ENCODE results near the gene TIMM23.
"Not testable (repeated sequence)": the region's sequence is repeated elsewhere in the genome, so short reads cannot be mapped to it uniquely, and the experiment has no call there.

TIMM23 gene

DNA sequence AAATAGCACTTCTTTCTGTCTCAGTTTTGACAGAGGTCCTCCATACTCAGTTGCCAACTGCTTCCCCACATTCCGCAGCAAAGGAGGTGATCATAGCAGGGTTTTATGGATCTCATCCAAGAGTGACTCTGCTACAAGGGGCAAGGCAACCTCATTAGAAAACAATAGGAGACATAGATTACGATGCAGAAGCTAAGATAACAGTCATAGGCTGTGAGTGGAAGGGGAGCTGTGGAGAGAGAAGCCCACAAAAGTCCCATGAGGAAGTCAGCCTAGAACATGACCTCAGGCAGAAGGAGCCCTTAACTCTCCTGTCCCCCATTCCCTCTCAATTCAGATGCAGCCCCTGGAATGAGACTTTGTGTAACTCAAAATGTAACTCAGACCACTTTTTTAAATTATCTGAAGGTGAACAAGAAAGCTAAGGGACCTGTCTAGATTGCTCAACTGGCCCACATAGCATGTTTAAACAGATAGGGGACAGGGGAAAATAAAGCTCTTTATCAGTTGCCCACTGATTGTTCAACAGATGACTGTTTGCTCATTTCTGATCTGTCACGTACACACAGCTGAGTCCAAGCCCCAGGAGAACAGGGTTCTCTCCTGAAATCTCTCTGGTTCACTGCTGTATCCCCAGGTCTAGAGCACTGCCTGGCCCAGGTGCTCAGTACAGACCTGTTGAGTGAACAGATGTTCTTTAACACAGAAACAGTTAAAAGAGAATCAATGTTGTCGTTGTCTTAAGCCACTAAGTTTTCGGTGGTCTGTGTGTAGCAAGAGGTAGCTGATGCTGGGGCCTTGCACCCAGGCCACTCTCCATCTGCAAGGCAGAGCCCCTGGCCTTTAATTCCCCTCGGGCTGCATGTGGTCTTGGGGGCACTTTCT is 59.6 kb downstream of the TIMM23 start:
- no peak overlapping the region for H3K27ac ChIP-seq (ENCODE audit: low read depth in 2 of 2, low read length in 2 of 2)
- no peaks in the 10 kb centered on the region for H3K9me3 ChIP-seq (ENCODE audit: control insufficient read depth in 2 of 2, low read length in 2 of 2)
- no peak overlapping the region for H3K4me3 ChIP-seq (ENCODE audit: low read length in 2 of 2)
- no peaks in the 10 kb centered on the region for H3K36me3 ChIP-seq (ENCODE audit: control insufficient read depth in 2 of 2, insufficient read depth in 2 of 2, low read length in 2 of 2)
- H3K27me3 ChIP-seq (ENCODE audit: control insufficient read depth in 2 of 2, insufficient read depth in 2 of 2, low read length in 2 of 2), result no peaks in the 10 kb centered on the region
- H3K4me1 ChIP-seq (ENCODE audit: control insufficient read depth in 2 of 2, insufficient read depth in 2 of 2, low read length in 2 of 2), result peaks cover 15 to 20% of the 10 kb centered on the region in 2 donors
- no peak overlapping the region for H3K9ac ChIP-seq (ENCODE audit: low read depth in 1 of 2, low read length in 2 of 2)

- Histone ChIP-seq H3K4me3 (ENCODE audit: low read length in 2 of 2) (no peak overlapping the region), H3K27me3 (ENCODE audit: control insufficient read depth in 2 of 2, insufficient read depth in 2 of 2, low read length in 2 of 2) (no peaks in the 10 kb centered on the region), H3K9me3 (ENCODE audit: control insufficient read depth in 2 of 2, low read length in 2 of 2) (no peaks in the 10 kb centered on the region), H3K4me1 (ENCODE audit: control insufficient read depth in 2 of 2, insufficient read depth in 2 of 2, low read length in 2 of 2) (peaks cover 7 to 13% of the 10 kb centered on the region in 2 donors), H3K9ac (ENCODE audit: low read depth in 1 of 2, low read length in 2 of 2) (no peak overlapping the region), H3K27ac (ENCODE audit: low read depth in 2 of 2, low read length in 2 of 2) (no peak overlapping the region), H3K36me3 (ENCODE audit: control insufficient read depth in 2 of 2, insufficient read depth in 2 of 2, low read length in 2 of 2) (no peaks in the 10 kb centered on the region)
These were observed 61.3 kb downstream of the TIMM23 start for GRCh38 chr10:46033602-46034011.

DNA sequence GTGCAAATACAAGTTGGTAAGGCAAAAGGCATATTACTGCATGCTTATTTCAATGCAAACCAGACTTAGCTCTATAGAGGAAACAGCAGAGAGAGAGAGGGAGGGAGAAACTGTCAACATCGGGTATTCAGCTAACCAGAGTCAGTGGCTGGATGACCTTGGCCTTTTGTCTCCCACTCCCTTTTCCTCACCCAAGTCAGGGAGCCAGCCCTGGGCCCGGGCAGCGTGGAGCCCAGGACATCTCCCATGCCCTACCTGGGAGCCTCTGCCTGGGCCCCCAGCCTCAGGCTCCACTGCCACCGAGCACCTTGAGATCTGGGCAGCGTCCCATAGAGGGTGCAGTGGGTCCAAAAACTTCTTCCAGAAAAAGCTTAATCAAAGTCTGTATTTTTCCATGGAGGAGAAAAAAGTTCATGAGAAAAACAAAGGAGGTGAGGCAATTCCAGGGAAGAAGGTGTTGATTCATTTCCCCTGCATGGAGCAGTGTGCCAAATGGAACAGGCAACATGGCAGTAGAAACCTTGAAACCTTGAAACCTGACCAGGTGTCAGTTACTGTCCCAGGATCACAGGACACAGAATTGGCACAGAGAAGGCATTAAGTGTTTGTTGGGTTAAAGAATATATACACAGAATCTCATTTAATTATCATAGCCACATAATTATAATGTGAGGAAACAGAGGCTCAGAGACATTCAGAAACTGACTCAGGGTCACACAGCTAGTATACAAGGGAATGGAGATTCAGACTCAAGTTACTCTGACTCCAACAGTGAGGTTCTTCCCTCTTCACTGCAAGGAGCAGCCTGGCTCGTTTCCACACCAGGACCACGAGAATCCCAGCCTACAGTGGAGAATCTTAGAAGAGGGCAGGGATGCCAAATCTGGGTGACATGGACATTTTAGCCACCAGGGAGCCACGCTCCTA is 63.9 kb downstream of the TIMM23 start:
- Histone ChIP-seq H3K27me3 (ENCODE audit: control insufficient read depth in 2 of 2, insufficient read depth in 2 of 2, low read length in 2 of 2) (no peaks in the 10 kb centered on the region), H3K9ac (ENCODE audit: low read depth in 1 of 2, low read length in 2 of 2) (no peak overlapping the region), H3K36me3 (ENCODE audit: control insufficient read depth in 2 of 2, insufficient read depth in 2 of 2, low read length in 2 of 2) (no peaks in the 10 kb centered on the region), H3K4me1 (ENCODE audit: control insufficient read depth in 2 of 2, insufficient read depth in 2 of 2, low read length in 2 of 2) (no peaks in the 10 kb centered on the region), H3K9me3 (ENCODE audit: control insufficient read depth in 2 of 2, low read length in 2 of 2) (no peaks in the 10 kb centered on the region), H3K27ac (ENCODE audit: low read depth in 2 of 2, low read length in 2 of 2) (no peak overlapping the region), H3K4me3 (ENCODE audit: low read length in 2 of 2) (no peak overlapping the region)

GRCh38 chr10:46037107-46037825 is 65.0 kb downstream of the TIMM23 start:
- Histone ChIP-seq H3K4me1 (ENCODE audit: control insufficient read depth in 2 of 2, insufficient read depth in 2 of 2, low read length in 2 of 2) (no peaks in the 10 kb centered on the region), H3K9ac (ENCODE audit: low read depth in 1 of 2, low read length in 2 of 2) (no peak overlapping the region), H3K36me3 (ENCODE audit: control insufficient read depth in 2 of 2, insufficient read depth in 2 of 2, low read length in 2 of 2) (no peaks in the 10 kb centered on the region), H3K9me3 (ENCODE audit: control insufficient read depth in 2 of 2, low read length in 2 of 2) (no peaks in the 10 kb centered on the region), H3K27ac (ENCODE audit: low read depth in 2 of 2, low read length in 2 of 2) (no peak overlapping the region), H3K4me3 (ENCODE audit: low read length in 2 of 2) (no peak overlapping the region), H3K27me3 (ENCODE audit: control insufficient read depth in 2 of 2, insufficient read depth in 2 of 2, low read length in 2 of 2) (no peaks in the 10 kb centered on the region)

- H3K27ac ChIP-seq (ENCODE audit: low read depth in 2 of 2, low read length in 2 of 2), result no peak overlapping the region
- H3K36me3 ChIP-seq (ENCODE audit: control insufficient read depth in 2 of 2, insufficient read depth in 2 of 2, low read length in 2 of 2), result no peaks in the 10 kb centered on the region
- H3K9me3 ChIP-seq (ENCODE audit: control insufficient read depth in 2 of 2, low read length in 2 of 2), result no peaks in the 10 kb centered on the region
- no peaks in the 10 kb centered on the region for H3K27me3 ChIP-seq (ENCODE audit: control insufficient read depth in 2 of 2, insufficient read depth in 2 of 2, low read length in 2 of 2)
- H3K4me3 ChIP-seq (ENCODE audit: low read length in 2 of 2), result no peak overlapping the region
- H3K9ac ChIP-seq (ENCODE audit: low read depth in 1 of 2, low read length in 2 of 2), result no peak overlapping the region
- H3K4me1 ChIP-seq (ENCODE audit: control insufficient read depth in 2 of 2, insufficient read depth in 2 of 2, low read length in 2 of 2), result no peaks in the 10 kb centered on the region
These were observed 67.7 kb downstream of the TIMM23 start for GRCh38 chr10:46040004-46040403.

DNA sequence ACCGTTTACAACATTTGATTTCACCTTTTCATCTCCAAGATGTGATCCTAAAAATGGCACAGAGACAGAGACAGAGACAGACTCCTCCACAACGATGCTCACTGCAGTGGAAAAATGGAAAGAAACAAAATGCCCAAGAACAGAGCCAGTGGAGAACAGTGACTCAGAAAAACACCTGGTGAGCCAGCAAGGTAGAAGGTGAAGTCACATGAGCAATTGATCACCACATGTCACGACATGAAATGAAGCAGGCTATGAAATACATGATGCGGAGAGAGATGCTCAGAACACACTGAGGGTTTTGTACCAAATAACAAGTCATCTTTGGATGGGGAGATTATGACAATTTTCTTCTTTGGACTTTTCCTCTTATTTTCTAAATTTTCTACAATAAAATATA is 70.2 kb downstream of the TIMM23 start:
- H3K36me3 ChIP-seq (ENCODE audit: control insufficient read depth in 2 of 2, insufficient read depth in 2 of 2, low read length in 2 of 2), result no peaks in the 10 kb centered on the region

DNA sequence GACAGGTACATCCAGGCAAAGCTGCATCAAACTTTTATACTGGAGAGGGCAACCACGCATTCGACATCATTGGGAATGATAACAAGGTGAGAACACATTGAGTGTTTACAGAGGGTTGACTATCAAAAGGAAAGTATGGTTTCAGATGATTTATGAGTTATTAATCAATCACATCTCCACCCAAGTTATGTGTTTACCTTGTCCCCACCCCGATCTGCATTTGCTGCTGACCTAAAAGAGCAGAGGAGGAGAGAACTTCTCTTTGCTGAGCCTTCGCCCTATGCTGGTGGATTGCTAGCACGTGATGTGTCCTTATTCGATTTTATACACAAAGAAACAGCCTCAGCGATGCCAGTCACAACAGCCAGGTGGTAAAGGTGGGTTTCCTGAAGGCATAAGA is 74.0 kb downstream of the TIMM23 start, which contains the start of gene MSMB:
MSMB (minus strand) TSS at position 9 of the 400 bp plus-strand sequence. CDS start 32 bp downstream, outside the sequence.
- no peak within 1 kb of the TSS for H3K27ac ChIP-seq (ENCODE audit: low read depth in 2 of 2, low read length in 2 of 2)
- H3K27me3 ChIP-seq (ENCODE audit: control insufficient read depth in 2 of 2, insufficient read depth in 2 of 2, low read length in 2 of 2), result peaks cover 0 to 3% of the 10 kb centered on the region in 2 donors
- no peaks in the 10 kb centered on the region for H3K9me3 ChIP-seq (ENCODE audit: control insufficient read depth in 2 of 2, low read length in 2 of 2)
- no peak within 1 kb of the TSS for H3K4me3 ChIP-seq (ENCODE audit: low read length in 2 of 2)
- no peaks in the 10 kb centered on the region for H3K4me1 ChIP-seq (ENCODE audit: control insufficient read depth in 2 of 2, insufficient read depth in 2 of 2, low read length in 2 of 2)
- H3K36me3 ChIP-seq (ENCODE audit: control insufficient read depth in 2 of 2, insufficient read depth in 2 of 2, low read length in 2 of 2), result no peaks in the 10 kb centered on the region
- no peak within 1 kb of the TSS for H3K9ac ChIP-seq (ENCODE audit: low read depth in 1 of 2, low read length in 2 of 2)

More for the DNA sequence above, 70.2 kb downstream of the TIMM23 start:
- H3K9ac ChIP-seq (ENCODE audit: low read depth in 1 of 2, low read length in 2 of 2), result no peak overlapping the region
- H3K4me3 ChIP-seq (ENCODE audit: low read length in 2 of 2), result no peak overlapping the region
- H3K9me3 ChIP-seq (ENCODE audit: control insufficient read depth in 2 of 2, low read length in 2 of 2), result no peaks in the 10 kb centered on the region
- H3K27ac ChIP-seq (ENCODE audit: low read depth in 2 of 2, low read length in 2 of 2), result no peak overlapping the region
- H3K27me3 ChIP-seq (ENCODE audit: control insufficient read depth in 2 of 2, insufficient read depth in 2 of 2, low read length in 2 of 2), result no peaks in the 10 kb centered on the region
- no peaks in the 10 kb centered on the region for H3K4me1 ChIP-seq (ENCODE audit: control insufficient read depth in 2 of 2, insufficient read depth in 2 of 2, low read length in 2 of 2)

DNA sequence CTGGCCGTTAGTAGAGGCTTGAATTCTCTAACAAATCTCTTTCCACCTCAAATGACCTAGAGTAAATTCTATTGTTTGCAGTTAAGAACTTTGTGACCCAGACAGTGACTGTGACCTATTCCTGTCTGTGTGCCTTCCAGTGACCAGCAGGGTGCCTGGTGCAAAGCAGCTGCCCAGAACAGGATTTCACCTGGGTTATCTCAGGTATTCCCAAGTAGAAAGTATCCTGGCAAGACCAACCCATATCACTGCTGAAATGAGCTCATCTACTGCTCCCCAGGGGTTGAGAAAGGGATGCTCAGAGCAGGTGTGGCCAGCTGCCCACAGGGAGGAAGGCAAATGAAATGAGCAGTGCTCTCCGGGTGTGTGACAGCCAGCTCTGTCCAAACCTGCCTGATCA is 75.9 kb downstream of the TIMM23 start:
- Histone ChIP-seq H3K4me3 (ENCODE audit: low read length in 2 of 2) (no peak overlapping the region), H3K27me3 (ENCODE audit: control insufficient read depth in 2 of 2, insufficient read depth in 2 of 2, low read length in 2 of 2) (peaks cover 0 to 3% of the 10 kb centered on the region in 2 donors), H3K36me3 (ENCODE audit: control insufficient read depth in 2 of 2, insufficient read depth in 2 of 2, low read length in 2 of 2) (no peaks in the 10 kb centered on the region), H3K27ac (ENCODE audit: low read depth in 2 of 2, low read length in 2 of 2) (no peak overlapping the region), H3K4me1 (ENCODE audit: control insufficient read depth in 2 of 2, insufficient read depth in 2 of 2, low read length in 2 of 2) (no peaks in the 10 kb centered on the region), H3K9me3 (ENCODE audit: control insufficient read depth in 2 of 2, low read length in 2 of 2) (no peaks in the 10 kb centered on the region), H3K9ac (ENCODE audit: low read depth in 1 of 2, low read length in 2 of 2) (no peak overlapping the region)

- not testable (repeated sequence) for H3K27me3 ChIP-seq (ENCODE audit: control insufficient read depth in 2 of 2, insufficient read depth in 2 of 2, low read length in 2 of 2); H3K36me3 ChIP-seq (ENCODE audit: control insufficient read depth in 2 of 2, insufficient read depth in 2 of 2, low read length in 2 of 2); H3K9ac ChIP-seq (ENCODE audit: low read depth in 1 of 2, low read length in 2 of 2); H3K4me1 ChIP-seq (ENCODE audit: control insufficient read depth in 2 of 2, insufficient read depth in 2 of 2, low read length in 2 of 2); H3K27ac ChIP-seq (ENCODE audit: low read depth in 2 of 2, low read length in 2 of 2); H3K9me3 ChIP-seq (ENCODE audit: control insufficient read depth in 2 of 2, low read length in 2 of 2); H3K4me3 ChIP-seq (ENCODE audit: low read length in 2 of 2)
These were observed 77.2 kb downstream of the TIMM23 start for GRCh38 chr10:46049497-46049831.

Data from mucosa of rectum (tissue), 2 donors.